Spinal cord (tissue), 10 donors: ENCODE measurements around the gene C16orf96. TPM values are rescaled to one million over a fixed set of nuclear protein-coding genes. Genes with fewer than 3 reads are reported as not detected.

ENCODE experiments used
- DNase-seq, 6 donors: peaks; one replicate each; pipeline versions ENCODE4 v3.0.0 to v3.0.0-alpha.2; 2013 to 2015; ENCODE audit warnings: low spot score in 6 of 6, low read depth in 4 of 6
- H3K27ac ChIP-seq: one replicate; pipeline ENCODE4 v1.5.1; 2013; ENCODE audit warnings: low read depth, low read length, control low read depth
- H3K27me3 ChIP-seq: one replicate; pipeline ENCODE4 v1.6.1; 2013; ENCODE audit warnings: low read length; ENCODE audit not compliant: control insufficient read depth, insufficient read depth
- H3K36me3 ChIP-seq: one replicate; pipeline ENCODE4 v1.6.1; 2013; ENCODE audit warnings: low read length; ENCODE audit not compliant: control insufficient read depth, insufficient read depth
- H3K4me1 ChIP-seq: one replicate; pipeline ENCODE4 v1.6.1; 2013; ENCODE audit warnings: low read length; ENCODE audit not compliant: control insufficient read depth, insufficient read depth
- H3K4me3 ChIP-seq: one replicate; pipeline ENCODE4 v1.5.1; 2013; ENCODE audit warnings: low read depth, low read length, control low read depth
- H3K9me3 ChIP-seq: one replicate; pipeline ENCODE4 v1.6.1; 2013; ENCODE audit warnings: low read length; ENCODE audit not compliant: control insufficient read depth, insufficient read depth
- WGBS: methylation state at CpG from one replicate; pipeline ENCODE4 v1.1.5; 2013; ENCODE audit warnings: missing lambda C conversion rate; ENCODE audit not compliant: insufficient coverage; 5-methylcytosine and 5-hydroxymethylcytosine counted together
- polyA plus RNA-seq, 2 donors: library from polyadenylated mRNA; unstranded; fragments of 120-200 nt; gene quantifications; one replicate each; pipeline ENCODE4 v1.2.1, GENCODE V29; 2013; ENCODE audit not compliant: insufficient read length in 2 of 2
- total RNA-seq, 2 donors: library from RNA; depleted of rRNA in 1 of 2; stranded (reverse); fragments of 120-200 nt in 1 of 2; fragments of >200 nt in 1 of 2; gene quantifications; one replicate each; pipeline versions ENCODE4 v1.2.3 to v1.2.4, GENCODE V29; 2013 to 2014
- donor health status: healthy.

Gene C16orf96
- total and polyA plus RNA-seq, 4 donors: 0.50 to 0.74 (median 0.60) TPM

GRCh38 chr16:4636196-4636595, 80.1 kb downstream of the C16orf96 start:
- WGBS: 95% methylated on average over 10 of the region's 13 CpGs
- H3K9me3 ChIP-seq: peaks cover 2% of the 10 kb centered on the region
- no peak for DNase-seq
- no peaks in the 10 kb centered on the region for H3K27me3 ChIP-seq
- no peak overlapping the region for H3K4me3 ChIP-seq
- H3K36me3 ChIP-seq: peaks cover 46% of the 10 kb centered on the region
- H3K27ac ChIP-seq: no peak overlapping the region
- peaks cover 25% of the 10 kb centered on the region for H3K4me1 ChIP-seq

- Histone ChIP-seq H3K36me3 (peaks cover 46% of the 10 kb centered on the region), H3K4me3 (no peak overlapping the region), H3K27ac (no peak overlapping the region), H3K4me1 (peaks cover 25% of the 10 kb centered on the region), H3K27me3 (no peaks in the 10 kb centered on the region), H3K9me3 (no peaks in the 10 kb centered on the region)
- DNase-seq: no peak
- 63% methylated on average over 19 of the region's 21 CpGs for WGBS
Observed at GRCh38 chr16:4637501-4638166, 81.5 kb downstream of the C16orf96 start.

GRCh38 chr16:4639899-4640509, 83.9 kb downstream of the C16orf96 start:
- Histone ChIP-seq H3K4me3 (no peak overlapping the region), H3K4me1 (peaks cover 13% of the 10 kb centered on the region), H3K27me3 (no peaks in the 10 kb centered on the region), H3K27ac (no peak overlapping the region), H3K36me3 (peaks cover 39% of the 10 kb centered on the region), H3K9me3 (no peaks in the 10 kb centered on the region)
- WGBS: 92% methylated on average over 27 of the region's 27 CpGs
- DNase-seq: no peak

DNA sequence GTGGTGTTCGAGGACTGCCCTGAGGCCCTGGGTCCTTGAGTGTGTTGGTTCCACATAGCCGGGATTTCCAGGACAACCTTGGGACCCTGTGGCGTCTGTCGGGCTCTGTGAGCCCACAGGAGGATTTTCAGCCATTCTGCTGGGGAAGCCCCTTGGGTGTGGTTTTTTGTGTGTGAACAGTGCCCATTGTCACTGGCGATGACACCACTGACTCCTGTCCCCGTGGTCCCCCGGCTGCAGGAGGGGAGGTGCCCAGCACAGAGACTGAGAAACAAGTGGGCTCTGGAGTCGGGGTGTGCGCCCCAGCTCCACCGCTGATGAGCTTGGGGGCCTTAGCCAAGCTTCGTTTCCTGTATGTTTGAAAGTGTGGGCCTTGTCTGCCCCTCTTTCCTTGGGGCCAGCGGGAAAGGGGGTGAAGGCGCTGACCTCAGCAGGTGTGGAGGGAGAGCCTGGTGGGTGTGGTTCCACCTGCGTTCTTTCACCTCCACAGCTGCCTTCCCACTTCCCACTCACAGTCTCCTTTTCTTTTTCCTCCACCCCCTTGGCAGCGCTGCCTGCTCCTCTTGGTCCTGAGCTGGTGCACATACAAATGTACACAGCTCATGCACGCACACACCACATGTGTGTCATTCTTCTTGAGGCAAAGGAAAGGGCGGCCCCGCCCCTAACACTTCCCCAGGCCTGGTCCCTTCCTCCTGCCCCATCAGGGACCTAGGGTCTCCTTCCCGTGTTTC, 84.6 kb downstream of the C16orf96 start:
- H3K27me3 ChIP-seq: no peaks in the 10 kb centered on the region
- DNase-seq: no peak
- no peak overlapping the region for H3K27ac ChIP-seq
- H3K4me3 ChIP-seq: no peak overlapping the region
- H3K9me3 ChIP-seq: no peaks in the 10 kb centered on the region
- 80% methylated on average over 13 of the region's 19 CpGs for WGBS
- peaks cover 43% of the 10 kb centered on the region for H3K36me3 ChIP-seq
- H3K4me1 ChIP-seq: peaks cover 12% of the 10 kb centered on the region

DNA sequence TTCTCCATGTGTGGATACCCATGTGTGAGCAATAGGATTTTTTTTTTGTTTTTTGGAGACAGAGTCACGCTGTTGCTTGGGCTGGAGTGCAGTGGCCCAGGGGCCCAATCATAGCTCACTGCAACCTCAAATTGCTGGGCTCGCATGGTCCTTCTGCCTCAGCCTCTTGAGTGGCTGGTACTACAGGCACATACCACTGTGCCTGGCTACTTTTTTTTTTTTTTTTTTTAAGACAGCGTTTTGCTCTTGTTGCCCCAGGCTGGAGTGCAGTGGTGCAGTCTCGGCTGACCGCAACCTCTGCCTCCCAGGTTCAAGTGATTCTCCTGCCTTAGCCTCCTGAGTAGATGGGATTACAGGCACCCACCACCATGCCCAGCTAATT, 85.2 kb downstream of the C16orf96 start:
- WGBS: 98% methylated on average over 5 of the region's 5 CpGs
- Histone ChIP-seq H3K9me3 (no peaks in the 10 kb centered on the region), H3K27me3 (no peaks in the 10 kb centered on the region), H3K4me3 (no peak overlapping the region), H3K36me3 (peaks cover 43% of the 10 kb centered on the region), H3K4me1 (peaks cover 12% of the 10 kb centered on the region), H3K27ac (no peak overlapping the region)
- no peak for DNase-seq

GRCh38 chr16:4641895-4642294, 85.8 kb downstream of the C16orf96 start:
- Histone ChIP-seq H3K4me3 (no peak overlapping the region), H3K36me3 (peaks cover 48% of the 10 kb centered on the region), H3K27ac (no peak overlapping the region), H3K4me1 (peaks cover 12% of the 10 kb centered on the region), H3K27me3 (no peaks in the 10 kb centered on the region), H3K9me3 (no peaks in the 10 kb centered on the region)
- no peak for DNase-seq
- 89% methylated on average over 7 of the region's 14 CpGs for WGBS

DNA sequence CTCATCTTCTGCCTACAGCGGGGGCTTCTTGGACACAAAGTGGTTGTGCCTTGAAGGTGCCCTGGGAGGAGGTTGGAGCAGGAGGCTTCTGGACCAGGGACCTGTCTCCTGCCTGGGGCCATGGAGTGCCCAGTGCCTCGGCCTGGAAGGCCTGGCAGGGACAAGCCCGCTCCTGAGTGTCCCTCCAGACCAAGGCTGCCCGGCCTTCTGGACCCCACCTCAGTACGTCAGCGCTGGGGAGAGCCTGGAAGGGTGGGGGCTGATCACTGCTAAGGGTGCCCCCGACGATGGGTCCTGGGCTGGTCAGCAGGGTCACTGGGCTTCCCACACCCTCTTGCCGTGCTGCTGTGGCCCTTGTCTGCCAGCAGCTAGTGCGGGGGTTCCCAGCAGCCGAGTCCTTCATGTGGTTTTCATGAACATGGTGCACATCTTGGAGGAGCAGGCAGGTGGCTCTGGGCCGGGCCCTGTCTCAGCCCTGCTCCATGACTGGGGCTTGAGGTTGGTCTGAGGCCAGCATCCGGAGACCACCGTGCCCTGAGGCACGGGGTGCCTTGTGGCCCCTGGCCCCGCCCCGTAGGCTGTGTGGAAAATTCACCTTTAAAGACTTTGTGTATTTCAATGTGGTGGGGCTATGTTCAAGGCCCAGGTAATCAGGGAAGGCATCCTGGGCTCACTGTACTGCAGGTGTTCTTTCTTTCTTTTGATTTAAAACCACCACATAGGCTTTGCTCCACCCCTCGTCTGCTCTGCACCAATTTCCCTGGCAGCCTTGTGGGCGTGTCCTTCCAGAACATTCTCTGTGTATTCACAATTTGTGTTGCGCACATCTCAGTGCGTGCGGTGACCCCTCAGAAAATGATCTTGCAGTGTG, 90.9 kb downstream of the C16orf96 start:
- Histone ChIP-seq H3K27me3 (no peaks in the 10 kb centered on the region), H3K27ac (no peak overlapping the region), H3K36me3 (peaks cover 70% of the 10 kb centered on the region), H3K4me3 (no peak overlapping the region), H3K9me3 (no peaks in the 10 kb centered on the region), H3K4me1 (no peaks in the 10 kb centered on the region)
- WGBS: 97% methylated on average over 20 of the region's 22 CpGs
- no peak for DNase-seq

DNA sequence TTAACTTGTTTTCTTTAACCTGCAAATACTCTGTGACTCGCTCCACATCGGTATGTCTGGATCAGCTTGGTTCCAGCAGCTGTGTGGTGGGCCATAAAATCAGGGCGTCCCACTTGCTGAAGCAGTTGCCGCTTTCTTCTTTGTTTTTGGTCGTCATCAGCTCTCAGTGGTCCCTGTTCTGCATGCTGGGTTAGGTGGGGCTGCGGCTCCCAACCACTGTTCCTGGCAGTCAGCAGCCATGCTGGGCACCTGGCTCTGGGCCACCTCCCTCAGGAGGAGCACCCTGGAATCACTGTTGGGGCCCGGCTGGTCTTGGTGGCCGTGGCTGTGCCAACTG, 91.5 kb downstream of the C16orf96 start:
- no peak overlapping the region for H3K4me3 ChIP-seq
- no peak for DNase-seq
- peaks cover 76% of the 10 kb centered on the region for H3K36me3 ChIP-seq
- H3K4me1 ChIP-seq: no peaks in the 10 kb centered on the region
- WGBS: 99% methylated on average over 7 of the region's 8 CpGs
- H3K9me3 ChIP-seq: no peaks in the 10 kb centered on the region
- no peaks in the 10 kb centered on the region for H3K27me3 ChIP-seq
- H3K27ac ChIP-seq: no peak overlapping the region

GRCh38 chr16:4648917-4649316, 92.8 kb downstream of the C16orf96 start:
- Histone ChIP-seq H3K27ac (no peak overlapping the region), H3K36me3 (peaks cover 87% of the 10 kb centered on the region), H3K27me3 (no peaks in the 10 kb centered on the region), H3K4me1 (no peaks in the 10 kb centered on the region), H3K4me3 (no peak overlapping the region), H3K9me3 (no peaks in the 10 kb centered on the region)
- no peak for DNase-seq
- 97% methylated on average over 9 of the region's 13 CpGs for WGBS
